ENCODE data around the gene WNT3A. TPM values are rescaled to one million over a fixed set of nuclear protein-coding genes. Genes with fewer than 3 reads are reported as not detected.

The WNT3A gene
- total RNA-seq, 1 donor from 2014 or later, result not detected

GRCh38 chr1:228048659-228049298 is 42.0 kb downstream of the WNT3A start:
- no peak for DNase-seq

GRCh38 chr1:228050571-228051231 is 43.9 kb downstream of the WNT3A start:
- no peak for DNase-seq

GRCh38 chr1:228058172-228058948 is 51.6 kb downstream of the WNT3A start:
- DNase-seq, result no peak

DNA sequence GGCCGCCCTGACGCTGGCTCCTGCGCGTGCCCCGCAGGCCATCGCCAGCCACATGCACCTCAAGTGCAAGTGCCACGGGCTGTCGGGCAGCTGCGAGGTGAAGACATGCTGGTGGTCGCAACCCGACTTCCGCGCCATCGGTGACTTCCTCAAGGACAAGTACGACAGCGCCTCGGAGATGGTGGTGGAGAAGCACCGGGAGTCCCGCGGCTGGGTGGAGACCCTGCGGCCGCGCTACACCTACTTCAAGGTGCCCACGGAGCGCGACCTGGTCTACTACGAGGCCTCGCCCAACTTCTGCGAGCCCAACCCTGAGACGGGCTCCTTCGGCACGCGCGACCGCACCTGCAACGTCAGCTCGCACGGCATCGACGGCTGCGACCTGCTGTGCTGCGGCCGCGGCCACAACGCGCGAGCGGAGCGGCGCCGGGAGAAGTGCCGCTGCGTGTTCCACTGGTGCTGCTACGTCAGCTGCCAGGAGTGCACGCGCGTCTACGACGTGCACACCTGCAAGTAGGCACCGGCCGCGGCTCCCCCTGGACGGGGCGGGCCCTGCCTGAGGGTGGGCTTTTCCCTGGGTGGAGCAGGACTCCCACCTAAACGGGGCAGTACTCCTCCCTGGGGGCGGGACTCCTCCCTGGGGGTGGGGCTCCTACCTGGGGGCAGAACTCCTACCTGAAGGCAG is 52.3 kb downstream of the WNT3A start:
- no peak for DNase-seq

DNA sequence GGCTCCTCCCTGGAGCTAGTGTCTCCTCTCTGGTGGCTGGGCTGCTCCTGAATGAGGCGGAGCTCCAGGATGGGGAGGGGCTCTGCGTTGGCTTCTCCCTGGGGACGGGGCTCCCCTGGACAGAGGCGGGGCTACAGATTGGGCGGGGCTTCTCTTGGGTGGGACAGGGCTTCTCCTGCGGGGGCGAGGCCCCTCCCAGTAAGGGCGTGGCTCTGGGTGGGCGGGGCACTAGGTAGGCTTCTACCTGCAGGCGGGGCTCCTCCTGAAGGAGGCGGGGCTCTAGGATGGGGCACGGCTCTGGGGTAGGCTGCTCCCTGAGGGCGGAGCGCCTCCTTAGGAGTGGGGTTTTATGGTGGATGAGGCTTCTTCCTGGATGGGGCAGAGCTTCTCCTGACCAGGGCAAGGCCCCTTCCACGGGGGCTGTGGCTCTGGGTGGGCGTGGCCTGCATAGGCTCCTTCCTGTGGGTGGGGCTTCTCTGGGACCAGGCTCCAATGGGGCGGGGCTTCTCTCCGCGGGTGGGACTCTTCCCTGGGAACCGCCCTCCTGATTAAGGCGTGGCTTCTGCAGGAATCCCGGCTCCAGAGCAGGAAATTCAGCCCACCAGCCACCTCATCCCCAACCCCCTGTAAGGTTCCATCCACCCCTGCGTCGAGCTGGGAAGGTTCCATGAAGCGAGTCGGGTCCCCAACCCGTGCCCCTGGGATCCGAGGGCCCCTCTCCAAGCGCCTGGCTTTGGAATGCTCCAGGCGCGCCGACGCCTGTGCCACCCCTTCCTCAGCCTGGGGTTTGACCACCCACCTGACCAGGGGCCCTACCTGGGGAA is 53.0 kb downstream of the WNT3A start:
- DNase-seq, result no peak

DNA sequence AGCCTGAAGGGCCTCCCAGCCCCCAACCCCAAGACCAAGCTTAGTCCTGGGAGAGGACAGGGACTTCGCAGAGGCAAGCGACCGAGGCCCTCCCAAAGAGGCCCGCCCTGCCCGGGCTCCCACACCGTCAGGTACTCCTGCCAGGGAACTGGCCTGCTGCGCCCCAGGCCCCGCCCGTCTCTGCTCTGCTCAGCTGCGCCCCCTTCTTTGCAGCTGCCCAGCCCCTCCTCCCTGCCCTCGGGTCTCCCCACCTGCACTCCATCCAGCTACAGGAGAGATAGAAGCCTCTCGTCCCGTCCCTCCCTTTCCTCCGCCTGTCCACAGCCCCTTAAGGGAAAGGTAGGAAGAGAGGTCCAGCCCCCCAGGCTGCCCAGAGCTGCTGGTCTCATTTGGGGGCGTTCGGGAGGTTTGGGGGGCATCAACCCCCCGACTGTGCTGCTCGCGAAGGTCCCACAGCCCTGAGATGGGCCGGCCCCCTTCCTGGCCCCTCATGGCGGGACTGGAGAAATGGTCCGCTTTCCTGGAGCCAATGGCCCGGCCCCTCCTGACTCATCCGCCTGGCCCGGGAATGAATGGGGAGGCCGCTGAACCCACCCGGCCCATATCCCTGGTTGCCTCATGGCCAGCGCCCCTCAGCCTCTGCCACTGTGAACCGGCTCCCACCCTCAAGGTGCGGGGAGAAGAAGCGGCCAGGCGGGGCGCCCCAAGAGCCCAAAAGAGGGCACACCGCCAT is 53.8 kb downstream of the WNT3A start:
- no peak for DNase-seq

GRCh38 chr1:228061411-228062084 is 54.8 kb downstream of the WNT3A start:
- no peak for DNase-seq

- no peak for DNase-seq
Observed at GRCh38 chr1:228062085-228062791, 55.4 kb downstream of the WNT3A start.

DNA sequence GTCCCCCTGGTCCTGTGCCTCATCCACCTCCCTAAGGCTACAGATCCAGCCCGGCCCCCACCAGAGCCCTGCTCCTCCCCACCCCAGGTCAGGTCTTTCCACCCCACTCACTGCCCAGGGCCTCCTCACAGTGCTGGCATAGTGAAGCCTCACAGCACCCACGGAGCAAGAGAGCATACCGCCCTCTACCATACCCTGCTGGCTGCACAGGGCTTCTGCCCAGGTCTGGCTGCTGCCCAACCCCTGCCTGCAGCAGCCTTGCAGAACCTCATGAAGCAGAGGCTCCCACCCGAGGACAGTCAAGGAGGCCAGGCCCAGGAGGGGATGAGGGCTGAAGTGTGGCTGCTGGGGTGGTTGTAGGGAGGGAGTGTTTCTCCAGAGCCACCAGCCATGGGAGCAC is 56.0 kb downstream of the WNT3A start:
- no peak for DNase-seq

DNA sequence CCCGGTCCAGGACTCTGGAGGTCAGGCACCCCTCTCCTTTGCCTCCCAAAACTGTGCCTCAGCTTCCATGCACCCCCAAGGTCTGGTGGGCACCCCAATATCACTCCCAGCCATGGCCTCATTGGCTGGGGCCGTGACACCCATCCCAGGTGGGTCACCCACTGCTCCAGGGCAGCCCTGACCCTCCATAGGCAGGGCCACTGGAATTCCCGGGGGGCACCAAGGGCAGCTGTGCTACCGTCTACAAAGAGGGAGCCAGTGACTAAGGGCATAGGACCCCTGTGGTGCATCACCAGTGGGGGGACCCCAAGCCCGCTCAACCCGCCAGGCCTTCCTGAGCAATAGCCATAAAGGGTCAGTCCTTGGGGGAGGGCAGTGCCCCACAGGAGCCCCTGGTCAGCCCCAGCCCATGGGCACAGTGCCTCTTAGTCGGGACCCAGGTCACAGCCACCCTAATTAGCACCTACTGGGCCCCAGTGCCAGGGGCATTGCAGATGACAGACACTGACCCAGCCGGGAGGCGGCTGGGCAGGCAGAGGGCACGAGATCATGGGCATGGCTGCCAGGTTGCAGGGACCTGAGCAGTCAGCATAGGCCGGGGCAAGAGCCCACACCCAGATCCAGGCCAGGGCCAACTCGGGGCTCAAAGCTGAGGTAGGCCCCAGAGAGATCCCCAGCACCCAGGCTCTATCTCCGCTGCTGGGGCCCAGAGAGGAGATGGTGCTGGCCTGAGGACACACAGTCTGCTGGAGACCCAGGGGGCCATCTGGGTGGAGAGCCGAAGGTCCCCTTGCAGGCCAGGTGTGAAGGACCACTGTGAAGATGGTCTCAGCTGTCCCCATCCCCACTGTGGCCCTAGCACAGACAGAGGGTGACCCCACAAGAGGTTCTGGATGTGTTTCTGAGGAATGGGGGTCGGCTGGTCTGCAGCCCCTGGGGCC is 56.7 kb downstream of the WNT3A start:
- DNase-seq, result no peak

GRCh38 chr1:228064296-228064695 is 57.5 kb downstream of the WNT3A start:
- no peak for DNase-seq

GRCh38 chr1:228064741-228065542 is 58.1 kb downstream of the WNT3A start:
- DNase-seq, result no peak

GRCh38 chr1:228065543-228066347 is 58.9 kb downstream of the WNT3A start:
- no peak for DNase-seq

DNA sequence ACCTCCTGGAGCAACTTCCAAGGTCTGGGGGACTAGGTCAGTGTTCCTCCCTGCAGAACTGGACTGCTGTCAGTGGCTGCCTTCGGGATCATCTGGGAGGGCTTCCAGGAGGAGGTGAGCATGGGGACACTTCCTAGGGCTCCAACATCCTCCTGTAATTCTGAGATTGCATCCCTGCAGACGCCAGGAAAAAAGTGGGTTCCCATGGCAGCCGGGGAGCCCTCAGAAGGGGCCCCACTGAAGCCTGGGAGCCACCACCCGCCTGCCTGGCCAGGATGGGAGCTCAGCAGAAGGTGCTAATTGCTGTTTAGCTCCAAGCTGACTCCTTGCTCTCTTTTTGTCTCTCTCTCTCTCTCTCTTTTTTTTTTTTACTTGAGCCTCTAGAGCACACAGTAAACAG is 59.6 kb downstream of the WNT3A start:
- DNase-seq, result no peak

- no peak for DNase-seq
Observed at GRCh38 chr1:228066891-228067654, 60.3 kb downstream of the WNT3A start.

GRCh38 chr1:228068359-228068758 is 61.6 kb downstream of the WNT3A start:
- DNase-seq, result no peak
